ENCODE results near the gene ACTMAP.

Gene ACTMAP

DNA sequence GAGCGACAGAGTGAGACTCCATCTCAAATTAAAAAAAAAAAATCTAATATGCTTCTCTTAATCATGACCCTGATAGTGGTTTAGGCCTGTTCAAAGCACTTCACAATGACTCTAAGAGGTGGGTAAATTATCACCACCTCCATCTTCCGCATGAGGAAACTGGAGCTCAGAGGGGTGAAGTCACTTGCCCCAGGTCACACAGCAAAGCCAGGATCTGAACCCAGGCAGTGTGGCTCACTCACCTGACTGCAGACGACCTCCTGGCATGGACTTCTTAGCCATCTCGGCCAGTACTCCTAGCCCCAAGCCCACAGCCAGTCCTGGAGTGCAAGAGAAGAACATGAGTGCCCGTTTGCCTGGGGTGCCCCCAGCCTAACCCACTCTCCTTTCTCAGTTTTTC is 40.5 kb downstream of the ACTMAP start:
- H3K27ac ChIP-seq (replicated peaks): peak overlapping the region; percentile 31; the same call in 1 of the 2 replicates
- DNase-seq (ENCODE audit: low read depth in 1 of 2, low spot score in 1 of 2): no peak
- TF ChIP-seq CTCF (IDR thresholded peaks at IDR 0.05; ENCODE audit: insufficient read depth, low read length) (no peak), POLR2AphosphoS5 (IDR thresholded peaks at IDR 0.05; ENCODE audit: low read depth) (no peak)
- no peaks in the 10 kb centered on the region for H3K27me3 ChIP-seq (ENCODE audit: insufficient read depth, poor library complexity, severe bottlenecking)
- H3K4me3 ChIP-seq (replicated peaks; ENCODE audit: insufficient read depth, low read length): no peak overlapping the region

- TF ChIP-seq GABPA (IDR thresholded peaks at IDR 0.05; ENCODE audit: low read depth): no peak
- TF ChIP-seq POLR2AphosphoS5 (IDR thresholded peaks at IDR 0.05; ENCODE audit: low read depth): no peak
- no peak for TF ChIP-seq CTCF (IDR thresholded peaks at IDR 0.05; ENCODE audit: insufficient read depth, low read length)
- TF ChIP-seq, protein P1, sequence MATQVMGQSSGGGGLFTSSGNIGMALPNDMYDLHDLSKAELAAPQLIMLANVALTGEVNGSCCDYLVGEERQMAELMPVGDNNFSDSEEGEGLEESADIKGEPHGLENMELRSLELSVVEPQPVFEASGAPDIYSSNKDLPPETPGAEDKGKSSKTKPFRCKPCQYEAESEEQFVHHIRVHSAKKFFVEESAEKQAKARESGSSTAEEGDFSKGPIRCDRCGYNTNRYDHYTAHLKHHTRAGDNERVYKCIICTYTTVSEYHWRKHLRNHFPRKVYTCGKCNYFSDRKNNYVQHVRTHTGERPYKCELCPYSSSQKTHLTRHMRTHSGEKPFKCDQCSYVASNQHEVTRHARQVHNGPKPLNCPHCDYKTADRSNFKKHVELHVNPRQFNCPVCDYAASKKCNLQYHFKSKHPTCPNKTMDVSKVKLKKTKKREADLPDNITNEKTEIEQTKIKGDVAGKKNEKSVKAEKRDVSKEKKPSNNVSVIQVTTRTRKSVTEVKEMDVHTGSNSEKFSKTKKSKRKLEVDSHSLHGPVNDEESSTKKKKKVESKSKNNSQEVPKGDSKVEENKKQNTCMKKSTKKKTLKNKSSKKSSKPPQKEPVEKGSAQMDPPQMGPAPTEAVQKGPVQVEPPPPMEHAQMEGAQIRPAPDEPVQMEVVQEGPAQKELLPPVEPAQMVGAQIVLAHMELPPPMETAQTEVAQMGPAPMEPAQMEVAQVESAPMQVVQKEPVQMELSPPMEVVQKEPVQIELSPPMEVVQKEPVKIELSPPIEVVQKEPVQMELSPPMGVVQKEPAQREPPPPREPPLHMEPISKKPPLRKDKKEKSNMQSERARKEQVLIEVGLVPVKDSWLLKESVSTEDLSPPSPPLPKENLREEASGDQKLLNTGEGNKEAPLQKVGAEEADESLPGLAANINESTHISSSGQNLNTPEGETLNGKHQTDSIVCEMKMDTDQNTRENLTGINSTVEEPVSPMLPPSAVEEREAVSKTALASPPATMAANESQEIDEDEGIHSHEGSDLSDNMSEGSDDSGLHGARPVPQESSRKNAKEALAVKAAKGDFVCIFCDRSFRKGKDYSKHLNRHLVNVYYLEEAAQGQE (IDR thresholded peaks at IDR 0.05; ENCODE audit: insufficient replicate concordance, low read depth): no peak
- TF ChIP-seq SPI1 (IDR thresholded peaks at IDR 0.05; ENCODE audit: borderline replicate concordance, low read depth): no peak
- Histone ChIP-seq H3K4me3 (replicated peaks; ENCODE audit: insufficient read depth, low read length) (no peak overlapping the region), H3K27me3 (ENCODE audit: insufficient read depth, poor library complexity, severe bottlenecking) (no peaks in the 10 kb centered on the region), H3K27ac (replicated peaks) (no peak overlapping the region)
- no peak for DNase-seq (ENCODE audit: low read depth in 1 of 2, low spot score in 1 of 2)
These were observed 42.7 kb downstream of the ACTMAP start for GRCh38 chr19:40707615-40708014.

- Histone ChIP-seq H3K27ac (replicated peaks) (no peak overlapping the region), H3K27me3 (ENCODE audit: insufficient read depth, poor library complexity, severe bottlenecking) (no peaks in the 10 kb centered on the region), H3K4me3 (replicated peaks; ENCODE audit: insufficient read depth, low read length) (no peak overlapping the region)
- no peak for TF ChIP-seq GABPA (IDR thresholded peaks at IDR 0.05; ENCODE audit: low read depth)
- no peak for DNase-seq (ENCODE audit: low read depth in 1 of 2, low spot score in 1 of 2)
These were observed 44.2 kb downstream of the ACTMAP start for GRCh38 chr19:40705950-40706619.

- no peak for DNase-seq (ENCODE audit: low read depth in 1 of 2, low spot score in 1 of 2)
- Histone ChIP-seq H3K4me3 (replicated peaks; ENCODE audit: insufficient read depth, low read length) (no peak overlapping the region), H3K27me3 (ENCODE audit: insufficient read depth, poor library complexity, severe bottlenecking) (no peaks in the 10 kb centered on the region), H3K27ac (replicated peaks) (no peak overlapping the region)
- TF ChIP-seq, protein P1 (IDR thresholded peaks at IDR 0.05; ENCODE audit: insufficient replicate concordance, low read depth): no peak
- TF ChIP-seq CTCF (IDR thresholded peaks at IDR 0.05; ENCODE audit: insufficient read depth, low read length): no peak
- no peak for TF ChIP-seq SPI1 (IDR thresholded peaks at IDR 0.05; ENCODE audit: borderline replicate concordance, low read depth)
- no peak for TF ChIP-seq GABPA (IDR thresholded peaks at IDR 0.05; ENCODE audit: low read depth)
- TF ChIP-seq POLR2AphosphoS5 (IDR thresholded peaks at IDR 0.05; ENCODE audit: low read depth): no peak
These were observed 45.0 kb downstream of the ACTMAP start for GRCh38 chr19:40705362-40705651.
